ENCODE measurements around the gene DENND6B.
A peak's percentile ranks its signal among the peaks of the same experiment; 100 is the strongest.

Gene DENND6B

GRCh38 chr22:50307890-50308596 lies 18.8 kb downstream of the DENND6B start:
- H3K27me3 ChIP-seq (ENCODE audit: low read depth, low read length) = no peaks in the 10 kb centered on the region
- H3K4me3 ChIP-seq (ENCODE audit: low read length) = no peak overlapping the region
- H4K20me1 ChIP-seq (ENCODE audit: insufficient read depth, low read length) = peaks cover 8% of the 10 kb centered on the region
- H3K4me2 ChIP-seq (ENCODE audit: low read length) = no peak overlapping the region
- H3K9me3 ChIP-seq (ENCODE audit: insufficient read depth, low read length) = no peaks in the 10 kb centered on the region
- H3K27ac ChIP-seq (ENCODE audit: low read length) = no peak overlapping the region
- H3K36me3 ChIP-seq (replicated peaks; ENCODE audit: low read depth, low read length) = no peaks in the 10 kb centered on the region
- H3K4me1 ChIP-seq (ENCODE audit: low read length) = peaks cover 28% of the 10 kb centered on the region
- H3K9ac ChIP-seq (ENCODE audit: low read length) = no peak overlapping the region
- no peak for TF ChIP-seq EZH2phosphoT487 (IDR thresholded peaks at IDR 0.05; ENCODE audit: low read depth)
- TF ChIP-seq CTCF (IDR thresholded peaks at IDR 0.05; ENCODE audit: low read depth, low read length) = no peak
- H3K79me2 ChIP-seq (ENCODE audit: low read length) = peaks cover 40% of the 10 kb centered on the region
- no peak overlapping the region for H2AFZ ChIP-seq (ENCODE audit: low read depth, low read length)

GRCh38 chr22:50306753-50307749 lies 19.8 kb downstream of the DENND6B start, which contains the start of gene PLXNB2:
TSS of gene PLXNB2 (minus strand) at chr22:50307646. CDS start at chr22:50290584, 17,062 bp downstream.
- Histone ChIP-seq H3K79me2 (ENCODE audit: low read length) (peaks cover 49% of the 10 kb centered on the region), H3K9me3 (ENCODE audit: insufficient read depth, low read length) (no peaks in the 10 kb centered on the region), H3K4me2 (ENCODE audit: low read length) (peak within 1 kb of the TSS; percentile 90), H3K9ac (ENCODE audit: low read length) (peak within 1 kb of the TSS; percentile 95), H3K4me3 (ENCODE audit: low read length) (peak within 1 kb of the TSS; percentile 86), H3K27ac (ENCODE audit: low read length) (peak within 1 kb of the TSS; percentile 92), H3K27me3 (ENCODE audit: low read depth, low read length) (no peaks in the 10 kb centered on the region), H3K4me1 (ENCODE audit: low read length) (peaks cover 38% of the 10 kb centered on the region), H4K20me1 (ENCODE audit: insufficient read depth, low read length) (peaks cover 17% of the 10 kb centered on the region), H2AFZ (ENCODE audit: low read depth, low read length) (no peak within 1 kb of the TSS), H3K36me3 (replicated peaks; ENCODE audit: low read depth, low read length) (no peaks in the 10 kb centered on the region)
- TF ChIP-seq EZH2phosphoT487 (IDR thresholded peaks at IDR 0.05; ENCODE audit: low read depth) (no peak), CTCF (IDR thresholded peaks at IDR 0.05; ENCODE audit: low read depth, low read length) (no peak)

DNA sequence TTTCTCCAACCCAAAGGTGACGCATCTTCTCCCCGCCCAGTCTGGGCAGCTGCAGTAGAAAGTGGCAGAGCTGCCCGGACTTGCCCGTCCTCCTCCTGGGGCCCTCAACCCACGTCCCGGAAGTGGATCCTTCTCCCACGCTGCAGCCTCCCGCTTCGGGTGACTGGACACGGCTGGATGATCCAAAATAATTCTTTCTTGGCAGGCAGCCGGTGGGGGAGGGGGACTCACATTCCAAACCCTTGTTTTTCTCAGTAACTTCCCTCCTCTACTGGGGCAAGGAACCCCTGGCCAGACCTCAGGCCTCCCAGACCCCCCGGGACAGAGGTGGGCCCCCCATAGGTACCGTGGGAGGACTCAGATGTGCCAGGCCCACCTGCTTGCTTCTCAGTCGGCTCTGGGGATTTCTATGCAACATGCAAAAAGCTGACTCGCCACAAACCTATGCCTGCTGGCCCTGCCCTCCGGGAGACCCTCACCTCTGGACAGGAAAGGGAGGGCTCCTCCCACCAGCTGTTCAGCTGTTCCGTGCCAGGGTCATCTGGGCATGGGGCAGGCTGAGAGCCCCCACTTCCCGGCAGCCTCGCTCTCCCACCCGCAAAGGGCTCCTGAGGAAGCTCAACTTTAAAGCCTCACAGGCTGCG lies 20.8 kb downstream of the DENND6B start:
- Histone ChIP-seq H4K20me1 (ENCODE audit: insufficient read depth, low read length) (peaks cover 27% of the 10 kb centered on the region), H2AFZ (ENCODE audit: low read depth, low read length) (no peak overlapping the region), H3K27ac (ENCODE audit: low read length) (peak overlapping the region; percentile 92), H3K79me2 (ENCODE audit: low read length) (peaks cover 60% of the 10 kb centered on the region), H3K4me2 (ENCODE audit: low read length) (peak overlapping the region; percentile 90), H3K36me3 (replicated peaks; ENCODE audit: low read depth, low read length) (no peaks in the 10 kb centered on the region), H3K9ac (ENCODE audit: low read length) (peak overlapping the region; percentile 95), H3K9me3 (ENCODE audit: insufficient read depth, low read length) (no peaks in the 10 kb centered on the region), H3K27me3 (ENCODE audit: low read depth, low read length) (no peaks in the 10 kb centered on the region), H3K4me3 (ENCODE audit: low read length) (peak overlapping the region; percentile 86), H3K4me1 (ENCODE audit: low read length) (peaks cover 43% of the 10 kb centered on the region)
- TF ChIP-seq EZH2phosphoT487 (IDR thresholded peaks at IDR 0.05; ENCODE audit: low read depth) (no peak), CTCF (IDR thresholded peaks at IDR 0.05; ENCODE audit: low read depth, low read length) (no peak)
